Effector CD8-positive, alpha-beta T cell (primary cell): ENCODE measurements around the gene CD74.

ENCODE experiments used
- DNase-seq: peaks from one replicate; lab custom pipeline; 2025; lab: John Stamatoyannopoulos, UW

Gene CD74

DNA sequence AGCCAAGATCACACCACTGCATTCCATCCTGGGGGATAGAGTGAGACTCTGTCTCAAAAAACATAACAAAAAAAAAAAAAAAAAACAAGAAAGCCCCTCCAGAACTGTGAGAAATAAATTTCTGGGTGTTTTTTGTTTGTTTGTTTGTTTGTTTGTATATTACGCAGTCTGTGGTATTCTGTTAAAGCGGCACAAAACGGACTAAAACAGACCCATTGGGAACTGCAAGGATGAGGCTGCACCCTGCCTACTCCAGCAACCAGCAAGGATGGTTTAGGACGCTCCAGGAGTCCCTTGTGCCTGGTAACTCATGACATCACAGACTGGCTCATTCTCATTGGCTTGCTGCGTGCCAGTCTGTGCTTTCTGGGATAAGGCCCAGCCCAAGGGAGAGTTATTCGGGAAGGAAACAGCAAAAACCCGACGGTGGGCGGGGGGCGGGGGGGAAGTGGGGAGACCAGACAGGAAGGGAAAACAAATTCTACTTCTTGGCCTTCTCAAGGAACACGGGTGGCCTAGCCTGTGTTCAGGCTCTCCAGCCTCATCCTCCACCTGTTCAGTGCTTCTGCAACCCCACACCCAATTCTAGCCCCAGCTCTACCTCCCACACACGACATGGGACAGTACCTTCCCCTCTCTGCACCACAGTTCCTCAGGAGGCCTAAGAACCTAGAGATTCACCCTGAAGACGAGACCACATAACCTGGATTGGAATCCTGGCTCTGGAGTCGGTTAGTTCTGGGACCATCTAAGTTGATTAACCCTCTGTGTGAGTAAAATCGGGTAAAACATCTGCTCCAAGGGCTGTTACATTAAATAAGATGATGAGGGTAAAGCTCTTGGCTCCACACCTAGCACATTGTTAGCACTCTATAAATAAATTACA lies 2.8 kb downstream of the CD74 start:
- DNase-seq = peak; percentile 27

DNA sequence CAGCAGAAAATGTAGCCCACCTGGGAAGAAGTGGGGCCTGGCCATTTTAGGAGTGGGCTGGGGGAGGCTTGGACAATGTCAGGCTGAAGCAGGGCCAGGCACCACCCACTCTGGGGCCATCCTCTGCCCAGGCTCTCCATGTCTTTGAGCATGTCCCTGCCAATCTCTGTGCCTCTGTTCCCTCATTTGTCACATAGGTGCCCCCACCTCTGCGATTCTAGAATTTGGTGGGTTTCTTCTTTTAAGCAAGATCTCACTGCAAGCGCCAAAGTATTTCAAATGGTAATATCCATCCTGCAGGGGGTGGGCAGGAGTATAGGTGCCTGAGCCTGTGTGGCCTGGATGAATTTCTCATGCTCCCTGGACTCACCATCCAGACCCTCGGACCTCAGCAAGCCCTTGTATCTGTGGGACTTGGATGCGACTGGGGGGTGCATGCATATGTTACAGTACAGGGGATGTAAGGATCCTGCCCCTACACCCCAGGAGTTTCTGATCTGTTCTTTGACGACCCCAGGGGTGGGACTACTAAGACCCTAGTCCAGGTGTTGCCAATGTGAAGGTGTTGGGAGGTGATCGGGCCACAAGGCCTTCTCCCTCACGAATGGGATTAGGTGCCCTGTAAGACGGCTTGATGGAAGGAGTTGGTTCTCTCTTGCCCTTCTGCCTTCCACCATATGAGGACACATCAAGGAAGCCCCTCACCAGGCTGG lies 4.3 kb downstream of the CD74 start:
- DNase-seq = no peak

DNA sequence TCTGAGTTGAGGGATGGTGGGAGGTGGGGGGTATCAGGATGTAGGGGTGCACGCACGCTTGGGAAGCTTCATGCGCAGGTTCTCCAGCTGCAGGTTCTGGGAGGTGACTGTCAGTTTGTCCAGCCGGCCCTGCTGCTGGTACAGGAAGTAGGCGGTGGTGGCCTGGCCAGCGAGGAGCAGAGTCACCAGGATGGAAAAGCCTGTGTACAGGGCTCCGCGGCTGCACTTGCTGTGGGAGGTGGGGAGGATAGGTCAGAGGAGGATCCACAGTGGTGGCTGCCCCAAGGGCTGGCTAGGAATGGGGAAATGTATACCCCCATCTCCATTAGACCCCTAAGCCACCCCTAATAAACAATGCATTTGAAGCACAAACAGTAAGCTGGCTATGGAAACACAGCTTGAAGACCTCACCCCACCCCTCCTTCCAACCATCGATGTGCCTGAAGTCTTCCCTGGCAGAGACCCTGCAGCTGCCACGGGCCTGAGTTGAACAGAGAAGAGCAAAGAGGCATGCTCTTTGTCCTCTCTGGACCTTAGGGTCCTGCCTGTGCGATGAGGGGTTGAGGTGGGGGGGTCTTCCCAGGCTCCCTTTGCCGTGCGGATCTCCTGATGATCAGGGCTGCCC lies 5.5 kb downstream of the CD74 start:
- DNase-seq = no peak

DNA sequence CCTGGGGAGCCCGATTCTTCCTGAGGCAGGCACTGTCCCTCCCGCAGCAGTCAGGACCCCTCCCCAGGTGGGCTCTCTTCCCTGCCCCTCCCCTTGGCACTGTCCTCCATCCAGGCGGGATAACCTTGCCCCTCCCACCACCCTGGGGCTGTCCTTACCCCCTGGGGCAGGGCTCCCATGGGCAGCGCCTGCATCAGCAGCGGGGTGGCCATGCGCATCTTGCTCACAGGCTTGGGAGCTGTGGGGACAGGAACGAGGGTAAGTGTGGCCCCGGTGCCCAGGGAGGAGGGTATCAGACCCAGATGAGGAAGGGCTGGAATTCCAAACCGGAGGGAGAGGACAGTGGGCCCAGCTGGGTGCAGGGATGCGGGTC lies 6.0 kb downstream of the CD74 start:
- no peak for DNase-seq

DNA sequence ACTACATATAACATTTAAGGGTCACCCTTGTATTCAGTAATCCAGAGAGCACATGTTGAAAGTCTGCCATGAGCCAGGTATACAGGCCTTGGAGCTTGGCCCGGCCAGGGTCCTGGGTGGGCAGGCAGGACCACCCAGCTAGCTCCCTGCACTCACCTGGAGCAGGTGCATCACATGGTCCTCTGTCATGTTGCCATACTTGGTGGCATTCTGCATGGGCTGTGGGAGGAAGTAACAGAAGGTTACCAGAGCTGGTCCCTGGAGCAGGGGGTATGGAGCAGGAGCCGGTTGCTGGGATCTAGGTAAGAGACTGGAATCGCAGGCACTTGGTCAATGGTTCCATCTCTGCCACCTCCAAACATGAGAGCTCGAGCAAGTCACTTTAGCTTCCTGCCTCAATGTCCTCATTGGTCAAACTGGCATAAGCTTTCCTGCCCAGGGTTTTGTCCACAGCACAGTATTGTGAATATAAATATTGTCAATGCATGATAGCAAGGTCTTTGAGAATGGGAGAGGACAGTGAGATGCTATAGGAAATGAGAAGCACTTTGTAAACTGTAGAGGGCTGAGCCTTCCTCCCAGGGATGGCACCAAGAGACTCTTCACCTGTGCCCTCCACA lies 6.5 kb downstream of the CD74 start:
- no peak for DNase-seq

DNA sequence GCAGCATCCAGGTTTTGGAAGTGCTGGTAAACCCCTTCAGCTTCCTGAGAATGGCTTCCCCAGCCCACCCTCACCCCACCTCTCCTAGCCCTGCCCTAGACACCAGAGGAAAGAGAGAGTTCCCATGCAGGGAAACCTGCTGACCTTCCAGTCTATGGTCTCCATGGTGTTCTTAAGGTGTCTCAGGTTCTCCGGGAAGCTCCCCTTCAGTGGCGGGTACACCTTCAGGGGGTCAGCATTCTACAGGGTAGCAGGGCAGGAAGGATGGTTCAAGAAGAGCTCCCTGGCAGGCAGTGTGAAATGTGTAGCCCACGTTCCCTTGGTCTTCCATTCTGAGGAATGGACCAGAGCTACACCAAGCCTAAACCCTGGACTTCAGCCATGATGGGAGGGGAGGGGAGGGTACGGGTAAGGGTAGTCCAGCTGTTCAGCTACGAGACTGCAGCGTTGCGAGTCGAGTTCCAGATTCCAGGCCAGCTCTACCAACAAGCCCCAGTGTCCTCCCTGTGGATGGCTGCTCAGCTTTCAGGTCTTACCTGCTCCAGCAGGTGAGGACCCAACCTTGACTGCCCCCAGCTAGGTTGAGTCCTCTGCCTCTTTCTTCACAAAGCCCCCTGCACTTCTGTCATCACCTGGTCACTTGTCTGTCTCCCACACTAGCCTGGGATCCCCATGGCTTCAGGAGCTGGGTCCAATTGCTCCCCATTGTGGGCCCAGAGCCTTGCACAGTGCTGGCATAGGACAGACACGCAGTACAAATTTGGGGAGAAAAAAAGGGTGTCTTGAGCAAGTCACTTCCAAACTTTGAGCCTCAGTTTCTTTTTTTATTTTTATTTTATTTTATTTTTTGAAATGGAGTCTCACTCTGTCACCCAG lies 7.5 kb downstream of the CD74 start:
- no peak for DNase-seq

DNA sequence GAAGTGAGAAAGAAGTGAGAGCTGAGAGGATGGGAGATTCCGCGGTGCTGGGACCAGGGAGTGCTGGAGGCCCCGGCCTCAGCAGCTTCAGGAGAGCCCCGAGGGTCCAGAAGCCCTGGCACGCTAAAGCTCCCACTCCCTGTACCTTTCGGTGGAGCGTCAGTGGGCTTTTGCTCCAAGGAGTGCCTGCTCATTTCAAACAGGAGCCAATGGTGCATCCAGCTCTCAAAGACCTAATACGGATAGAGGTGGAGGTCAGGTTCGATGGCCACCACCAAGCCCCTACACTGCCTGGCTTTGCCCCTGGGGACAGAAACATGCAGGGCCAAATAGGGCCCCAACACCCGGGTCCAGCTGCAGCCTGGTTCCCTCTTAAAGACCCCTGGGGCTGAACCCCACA lies 8.2 kb downstream of the CD74 start:
- no peak for DNase-seq

DNA sequence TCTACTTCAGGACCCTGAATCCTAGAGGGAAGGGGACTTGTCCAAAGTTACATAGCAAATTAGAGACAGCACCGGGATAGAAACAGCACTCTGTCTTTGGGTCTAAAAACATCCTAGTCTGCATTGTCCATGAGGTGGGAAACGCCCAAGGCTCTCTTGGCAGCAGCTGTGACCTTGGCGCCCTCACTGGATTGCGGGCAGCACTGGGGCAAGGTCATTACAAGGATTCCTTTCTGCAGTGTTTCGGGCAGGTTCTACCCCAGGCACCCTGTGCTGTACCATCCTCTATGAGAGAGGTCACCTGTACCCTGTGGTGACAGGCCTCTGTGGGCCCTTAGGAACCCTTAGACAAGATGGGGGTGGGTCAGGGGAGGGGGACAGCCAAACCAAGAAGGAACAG lies 8.6 kb downstream of the CD74 start:
- no peak for DNase-seq

DNA sequence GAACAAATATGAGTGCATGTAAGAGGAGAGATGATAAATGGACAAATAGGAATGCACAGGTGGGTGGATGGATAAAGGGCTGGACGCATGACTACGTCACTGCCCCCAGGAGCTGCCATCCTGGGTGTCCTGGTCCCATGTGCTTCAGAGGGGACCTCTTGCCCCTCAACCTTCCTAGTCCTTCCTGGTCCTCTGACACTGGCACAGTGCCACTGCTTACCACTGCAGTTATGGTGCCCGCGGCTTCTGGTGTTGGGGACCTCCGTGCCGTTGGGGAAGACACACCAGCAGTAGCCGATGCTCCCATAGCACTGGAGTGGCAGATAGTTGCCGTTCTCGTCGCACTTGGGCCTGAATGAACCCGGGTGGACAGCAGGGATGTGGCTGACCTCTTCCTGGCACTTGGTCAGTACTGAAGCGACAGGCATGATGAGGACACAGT lies 9.8 kb downstream of the CD74 start:
- DNase-seq = no peak

DNA sequence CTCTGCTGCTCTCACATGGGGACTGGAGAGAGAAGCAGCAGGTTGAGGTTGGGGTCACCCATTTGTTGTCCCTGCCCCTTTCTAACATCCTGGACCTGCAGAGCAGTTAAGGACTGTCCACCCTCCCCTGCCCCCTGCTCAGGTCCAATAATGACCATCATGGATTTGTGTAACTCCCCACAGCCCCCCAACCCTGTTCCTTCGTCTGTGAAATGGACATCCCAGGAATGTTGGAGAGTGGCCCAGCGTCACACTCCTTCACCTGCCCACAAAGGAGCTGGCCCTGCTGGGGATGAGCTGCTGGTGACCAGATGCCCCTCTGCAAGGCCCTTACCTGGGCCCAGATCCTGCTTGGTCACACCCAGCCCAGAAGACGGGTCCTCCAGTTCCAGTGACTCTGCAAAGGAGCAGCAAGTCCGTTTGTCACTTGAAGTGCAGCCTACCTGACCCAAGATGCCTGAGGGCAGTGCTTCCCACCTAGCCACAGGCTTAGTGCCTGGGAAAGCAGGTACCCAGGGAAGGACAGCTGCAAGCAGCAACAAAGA lies 10.4 kb downstream of the CD74 start:
- DNase-seq = no peak

DNA sequence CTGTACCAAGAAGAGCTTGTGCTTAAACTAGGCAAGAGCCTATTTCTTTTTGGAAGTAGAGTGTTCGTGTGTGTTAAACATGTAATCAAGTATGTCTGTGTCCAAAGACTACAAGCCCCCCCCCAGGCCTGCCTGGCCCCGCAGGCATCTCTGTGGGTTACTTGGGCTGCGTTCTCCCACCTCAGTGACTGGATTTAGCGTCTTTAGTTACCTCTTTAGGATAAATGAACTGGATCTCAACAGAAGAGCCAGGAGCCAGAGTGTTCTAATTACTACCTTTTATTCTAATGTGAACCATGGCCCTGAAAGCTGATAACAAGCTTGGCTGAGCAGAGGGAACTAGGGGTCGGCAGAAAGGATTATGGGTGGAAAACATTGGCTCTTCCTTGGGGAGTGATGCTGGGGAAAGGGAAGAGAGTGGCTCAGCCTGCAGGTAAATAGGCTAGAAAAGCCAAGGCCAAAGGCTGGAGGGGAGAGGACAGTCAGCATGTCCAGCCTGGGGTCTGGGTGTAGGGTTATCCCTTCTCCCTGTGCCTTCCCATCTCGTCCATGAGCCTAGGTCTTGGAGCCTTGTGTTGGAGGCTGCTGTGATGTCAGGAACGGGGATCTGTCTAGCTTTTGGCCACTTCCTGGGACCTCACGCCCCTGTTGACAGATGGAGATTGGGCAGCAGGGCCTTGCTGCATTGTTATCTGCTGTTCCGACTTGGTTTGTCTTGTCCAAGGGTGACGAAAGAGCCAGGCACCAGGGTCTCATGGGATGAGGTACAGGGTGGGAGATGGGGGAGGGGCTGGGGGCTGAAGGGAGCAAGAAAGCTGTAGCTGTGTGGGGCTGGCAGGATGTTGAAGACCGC lies 11.1 kb downstream of the CD74 start:
- no peak for DNase-seq

DNA sequence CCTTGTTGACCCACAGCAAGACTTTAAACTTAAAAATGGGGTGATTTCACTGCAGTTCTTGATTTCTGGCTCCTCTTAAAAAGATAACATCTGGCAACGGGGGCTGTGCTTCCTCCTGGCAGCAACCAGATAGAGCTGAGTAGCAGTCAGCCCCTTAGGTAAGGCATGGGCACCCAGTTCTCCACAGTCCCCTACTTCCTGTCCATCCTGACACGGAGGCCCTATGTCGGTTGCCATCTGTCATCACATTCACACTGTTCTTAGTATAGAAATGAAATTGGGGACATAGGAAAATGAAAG lies 11.7 kb downstream of the CD74 start:
- DNase-seq = no peak

DNA sequence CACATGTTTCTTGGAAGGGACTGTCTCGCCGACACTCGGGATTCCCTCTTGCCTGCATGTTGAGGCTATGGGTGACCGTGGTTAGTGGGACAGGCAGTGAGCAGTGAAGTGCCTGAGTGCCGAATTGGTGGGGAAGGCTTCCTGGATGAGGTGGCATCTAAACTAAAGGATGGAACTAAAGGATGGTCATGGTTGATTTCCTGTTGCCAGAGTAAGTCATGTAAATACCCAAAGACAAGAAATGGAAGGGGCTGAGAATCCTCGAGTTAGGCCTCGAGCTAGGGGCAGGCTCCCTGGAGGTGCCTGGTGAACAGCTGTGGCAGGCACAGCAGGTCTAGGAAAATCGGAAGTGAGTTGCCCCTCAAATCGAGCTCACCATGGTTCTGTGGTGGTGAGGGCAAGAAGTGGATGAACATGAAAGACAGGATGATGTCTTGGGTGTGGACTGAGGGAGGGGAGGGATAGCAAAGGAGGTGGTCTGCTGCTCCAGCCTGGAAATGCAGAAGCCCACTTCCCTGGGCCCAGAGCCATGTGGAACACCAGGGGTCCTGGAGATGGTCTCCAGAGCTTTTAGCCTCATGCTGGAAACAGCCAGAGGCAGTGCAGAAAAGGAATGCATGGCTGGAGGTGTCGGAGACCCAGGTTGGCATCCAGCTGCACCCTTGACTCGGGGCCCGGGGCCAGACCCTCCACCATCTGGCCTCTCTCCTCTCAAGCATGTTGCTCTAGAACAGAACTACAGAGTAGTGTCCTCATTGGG lies 12.2 kb downstream of the CD74 start:
- DNase-seq = no peak

DNA sequence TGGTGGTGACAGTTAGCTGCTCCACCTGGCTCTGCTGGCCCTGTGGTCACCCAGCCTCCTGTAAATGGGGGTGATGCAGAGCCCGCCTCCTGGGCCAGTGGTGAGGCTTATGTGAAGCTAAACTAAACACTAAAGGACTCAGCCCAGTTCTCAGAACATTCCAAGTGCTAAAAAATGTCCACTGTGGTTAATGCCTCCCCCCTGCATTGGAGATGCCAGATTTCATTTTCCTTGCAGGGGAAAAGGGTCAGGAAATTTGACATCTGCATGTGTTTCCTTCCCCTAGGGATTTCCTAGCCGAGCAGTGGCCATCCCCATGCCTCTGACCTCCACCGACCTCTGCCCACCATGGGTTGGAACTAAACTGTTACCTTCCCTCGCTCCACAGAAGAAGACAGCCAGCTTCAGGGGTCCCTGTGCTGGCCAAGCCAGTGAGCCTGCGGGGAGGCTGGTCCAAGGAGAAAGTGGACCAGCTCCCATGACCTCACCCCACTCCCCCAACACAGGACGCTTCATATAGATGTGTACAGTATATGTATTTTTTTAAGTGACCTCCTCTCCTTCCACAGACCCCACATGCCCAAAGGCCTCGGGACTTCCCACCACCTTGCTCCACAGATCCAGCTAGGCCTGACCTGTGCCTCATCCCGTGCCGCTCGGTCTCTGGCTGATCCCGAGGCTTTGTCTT lies 13.0 kb downstream of the CD74 start:
- no peak for DNase-seq

DNA sequence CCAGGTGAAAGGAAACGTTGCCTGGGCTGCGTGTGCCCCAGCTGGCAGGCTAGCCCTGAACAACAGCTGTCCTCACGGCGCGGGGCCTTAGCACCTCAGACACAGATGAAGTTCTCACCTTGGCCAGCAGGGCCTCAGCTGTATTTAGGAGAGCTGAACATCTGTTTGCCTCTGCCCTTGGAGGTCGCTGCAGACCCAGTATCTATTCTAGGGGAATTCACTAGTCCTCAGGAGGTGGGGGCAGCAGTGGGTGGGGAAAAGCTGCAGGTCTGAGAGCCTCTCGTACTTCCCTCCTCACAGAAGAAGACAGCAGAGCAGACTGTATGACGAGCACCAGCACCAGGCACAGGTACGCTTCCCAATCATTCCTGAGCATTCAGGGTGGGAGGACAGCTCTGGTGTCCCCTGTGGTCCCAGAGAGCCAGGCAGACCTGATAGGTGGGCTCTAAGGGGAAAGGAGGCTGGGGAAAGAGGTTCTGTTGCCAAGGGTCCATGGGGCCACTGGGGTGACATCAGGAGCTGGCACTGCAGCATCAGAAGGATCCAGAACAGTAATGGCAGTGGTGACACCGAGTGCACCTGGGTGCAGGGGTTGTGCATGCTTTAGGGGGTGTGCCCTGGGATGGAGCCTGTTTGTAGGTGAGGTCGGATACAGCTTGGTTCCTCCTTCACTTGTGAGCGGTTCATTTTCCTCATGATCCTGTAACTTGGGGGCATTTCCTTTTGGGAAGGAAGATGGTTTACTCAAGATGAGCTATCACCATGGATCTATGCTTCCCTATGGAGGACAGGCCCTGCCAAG lies 13.8 kb downstream of the CD74 start:
- no peak for DNase-seq

DNA sequence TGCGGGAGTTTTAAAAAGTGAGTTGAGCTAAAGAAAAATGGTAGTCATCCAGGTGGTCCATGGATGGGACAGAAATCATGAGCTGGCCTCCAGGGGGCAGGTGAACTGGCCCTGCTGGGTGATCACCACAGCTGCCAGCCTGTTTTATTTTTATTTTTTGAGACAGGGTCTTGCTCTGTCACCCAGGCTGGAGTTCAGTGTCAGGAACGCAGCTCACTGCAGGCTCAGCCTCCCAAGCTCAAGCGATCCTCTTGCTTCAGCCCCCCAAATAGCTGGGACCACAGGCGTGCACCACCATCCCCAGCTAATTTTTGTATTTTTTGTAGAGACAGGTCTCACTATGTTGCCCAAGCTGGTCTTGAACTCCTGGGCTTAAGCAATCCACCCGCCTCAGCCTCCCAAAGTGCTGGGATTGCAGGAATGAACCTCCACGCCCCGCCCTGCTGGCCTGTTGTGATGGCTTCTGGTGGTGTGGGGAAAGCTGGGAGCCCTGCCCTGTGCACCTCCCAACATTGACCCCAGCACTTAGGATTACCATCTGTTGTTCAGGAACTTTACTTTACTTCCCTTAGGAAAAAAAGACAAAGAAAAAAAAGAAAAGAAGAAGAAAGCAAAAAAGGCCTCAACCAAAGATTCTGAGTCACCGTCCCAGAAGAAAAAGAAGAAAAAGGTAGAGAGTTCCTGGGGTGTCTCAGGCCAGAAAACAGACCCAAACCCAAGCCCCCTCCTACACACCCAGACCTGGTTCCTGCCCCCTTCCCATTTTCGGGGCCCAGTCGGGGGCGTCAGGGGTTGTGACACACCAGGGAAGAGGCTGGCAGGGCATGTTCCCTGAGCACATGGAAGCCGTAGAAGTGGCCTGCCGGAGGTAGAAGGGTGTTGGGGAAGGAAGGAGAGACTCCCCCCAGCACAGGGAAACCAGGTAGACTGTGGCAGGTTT lies 14.7 kb downstream of the CD74 start:
- DNase-seq = no peak

DNA sequence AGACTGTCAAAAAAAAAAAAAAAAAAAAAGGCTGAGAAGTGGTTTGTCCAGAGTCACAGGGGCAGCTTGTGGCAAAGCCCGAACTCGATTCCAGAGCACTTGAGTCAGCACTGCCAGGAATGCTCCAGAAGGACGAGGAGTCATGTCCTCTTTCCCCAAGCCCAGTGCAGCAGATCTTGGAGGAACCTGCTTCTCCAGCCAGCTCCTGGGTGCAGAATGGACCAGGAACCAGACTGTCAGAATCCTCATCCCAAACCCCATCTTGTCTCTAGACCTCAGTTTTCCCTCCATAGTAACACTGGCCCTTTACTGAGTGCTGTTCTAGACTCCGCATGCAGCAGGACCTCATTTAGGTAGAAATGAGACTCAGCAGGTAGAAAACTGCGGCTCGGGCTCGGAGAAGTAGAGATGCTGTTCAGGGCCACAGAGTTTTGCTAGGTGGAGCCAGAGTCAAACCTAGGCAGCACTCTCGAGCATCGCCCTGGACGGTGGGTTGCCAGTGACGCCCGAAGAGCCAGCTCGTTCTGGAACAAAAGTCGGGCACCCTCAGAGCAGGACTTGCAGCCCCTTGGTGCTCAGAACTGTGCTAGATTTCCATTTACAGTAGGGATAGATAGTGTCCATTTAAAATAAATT lies 15.4 kb downstream of the CD74 start:
- no peak for DNase-seq
